HL-60 (cell line): ENCODE data around the gene TMEM94.

Experiments used
- CTCF ChIP-seq: IDR thresholded peaks from one replicate; pipeline ENCODE4 v1.5.1; 2011; ENCODE audit warnings: low read length, control low read depth, inconsistent platforms; ENCODE audit not compliant: insufficient read depth
- POLR2AphosphoS5 ChIP-seq: IDR thresholded peaks from 2 replicates; pipeline ENCODE4 v1.6.1; 2012; ENCODE audit warnings: low read depth
- REST ChIP-seq: IDR thresholded peaks from 2 replicates; pipeline ENCODE4 v1.6.1; 2012; ENCODE audit warnings: low read depth; ENCODE audit not compliant: insufficient replicate concordance

GRCh38 chr17:75430159-75430974, 26.1 kb upstream of the TMEM94 start:
- no peak for TF ChIP-seq CTCF
- no peak for TF ChIP-seq REST
- TF ChIP-seq POLR2AphosphoS5 = no peak
